KMS-11 (cell line): ENCODE data around the gene MED27.

Source experiments
- H2AFZ ChIP-seq: fragments of 200-600 bp; sonication (generic); 2 replicates; pipeline ENCODE4 v1.6.1; 2016; ENCODE audit warnings: antibody characterized with exemption, mixed run types, low read depth
- H3K27ac ChIP-seq: fragments of 200-600 bp; sonication (generic); 2 replicates; pipeline ENCODE4 v1.6.1; 2016; ENCODE audit warnings: mild to moderate bottlenecking, mixed run types
- H3K27me3 ChIP-seq: fragments of 200-600 bp; sonication (generic); 2 replicates; pipeline ENCODE4 v1.6.1; 2017; ENCODE audit warnings: mild to moderate bottlenecking, low read depth, mixed run types, moderate library complexity; ENCODE audit not compliant: insufficient read depth
- H3K36me3 ChIP-seq: fragments of 200-600 bp; sonication (generic); 2 replicates; pipeline ENCODE4 v1.6.1; 2017; ENCODE audit warnings: mild to moderate bottlenecking, mixed run types; ENCODE audit not compliant: insufficient read depth
- H3K4me1 ChIP-seq: fragments of 200-600 bp; sonication (generic); 2 replicates; pipeline ENCODE4 v1.6.1; 2016; ENCODE audit warnings: mild to moderate bottlenecking, low read depth, mixed run types; ENCODE audit not compliant: poor library complexity, severe bottlenecking
- H3K4me2 ChIP-seq: fragments of 200-600 bp; sonication (generic); 2 replicates; pipeline ENCODE4 v1.7.0; 2016; ENCODE audit warnings: mild to moderate bottlenecking, mixed run types
- H3K4me3 ChIP-seq: fragments of 200-600 bp; sonication (generic); IDR thresholded peaks from 2 replicates; pipeline ENCODE4 v1.6.1; 2017; ENCODE audit warnings: low read depth, low read length, mixed read lengths; ENCODE audit not compliant: insufficient read depth
- H3K79me2 ChIP-seq: fragments of 200-600 bp; sonication (generic); 2 replicates; pipeline ENCODE4 v1.6.1; 2016; ENCODE audit warnings: low read depth, mixed run types; ENCODE audit not compliant: insufficient read depth
- H3K9ac ChIP-seq: fragments of 200-600 bp; sonication (generic); 2 replicates; pipeline ENCODE4 v1.6.1; 2016; ENCODE audit warnings: mild to moderate bottlenecking, mixed run types
- H4K20me1 ChIP-seq: fragments of 200-600 bp; sonication (generic); 2 replicates; pipeline ENCODE4 v1.6.1; 2016; ENCODE audit warnings: mild to moderate bottlenecking, mixed run types; ENCODE audit not compliant: insufficient read depth
- TF ChIP-seq, protein P1 (sequence below): fragments of 200-600 bp; sonication (generic); conservative IDR thresholded peaks from 2 replicates; pipeline ENCODE4 v1.6.1; 2017; ENCODE audit warnings: low read depth, mild to moderate bottlenecking, antibody characterized with exemption, low read length, moderate library complexity, mixed read lengths

Gene MED27

DNA sequence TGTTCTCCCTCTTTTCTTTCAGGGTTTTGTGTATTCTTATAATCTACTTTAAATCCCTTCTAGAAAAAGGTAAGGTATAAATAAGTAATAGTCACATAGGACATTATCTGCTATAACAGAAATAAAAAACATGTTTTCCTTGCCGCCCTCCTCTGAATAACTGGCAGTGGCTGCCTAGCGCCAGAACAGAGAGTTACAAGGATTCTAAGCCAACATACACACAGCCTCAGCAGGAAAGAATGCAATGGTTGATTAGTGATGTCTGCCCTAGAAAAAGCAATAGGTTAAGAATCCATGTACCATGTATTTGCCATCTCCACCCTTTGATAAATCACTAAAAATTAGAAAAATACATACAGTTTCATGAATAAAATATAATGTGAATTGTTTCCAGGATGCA lies 4.9 kb downstream of the MED27 start:
- no peak overlapping the region for H3K27ac ChIP-seq
- H3K79me2 ChIP-seq = peaks cover 47% of the 10 kb centered on the region; the same call in 1 of the 2 replicates

DNA sequence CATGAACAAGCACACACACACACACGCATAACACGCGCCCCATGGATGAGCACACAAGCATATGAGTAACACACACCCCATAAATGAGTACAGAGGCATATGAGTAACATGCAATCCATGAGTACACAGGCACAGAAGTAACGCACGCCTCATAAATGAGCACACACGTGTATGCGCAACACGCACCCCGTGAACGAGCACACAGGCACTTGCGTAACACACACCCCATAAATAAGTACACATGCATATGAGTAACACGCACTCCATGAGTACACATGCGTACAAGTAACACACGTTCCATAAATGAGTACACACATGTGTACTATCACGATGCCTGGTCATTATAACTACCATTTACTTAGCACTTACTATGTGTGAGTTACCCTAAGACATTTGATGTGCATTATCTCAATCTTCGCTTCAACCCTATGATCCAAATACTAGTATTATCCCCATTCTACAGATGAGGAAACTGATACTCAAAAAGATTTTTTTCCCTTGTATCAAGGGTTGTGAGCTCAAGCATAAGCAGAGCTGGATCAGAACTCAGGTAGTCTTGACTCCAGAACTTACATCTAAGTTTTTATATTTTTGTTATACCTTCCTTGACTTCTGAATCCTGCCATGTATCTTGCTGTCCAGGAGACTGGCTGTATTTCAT lies 7.7 kb downstream of the MED27 start:
- H3K36me3 ChIP-seq = peaks cover 12% of the 10 kb centered on the region; the same call in 1 of the 2 replicates
- H3K79me2 ChIP-seq = peaks cover 39% of the 10 kb centered on the region; the same call in 1 of the 2 replicates
- H3K4me3 ChIP-seq = no peak overlapping the region
- no peaks in the 10 kb centered on the region for H4K20me1 ChIP-seq
- TF ChIP-seq, protein P1, sequence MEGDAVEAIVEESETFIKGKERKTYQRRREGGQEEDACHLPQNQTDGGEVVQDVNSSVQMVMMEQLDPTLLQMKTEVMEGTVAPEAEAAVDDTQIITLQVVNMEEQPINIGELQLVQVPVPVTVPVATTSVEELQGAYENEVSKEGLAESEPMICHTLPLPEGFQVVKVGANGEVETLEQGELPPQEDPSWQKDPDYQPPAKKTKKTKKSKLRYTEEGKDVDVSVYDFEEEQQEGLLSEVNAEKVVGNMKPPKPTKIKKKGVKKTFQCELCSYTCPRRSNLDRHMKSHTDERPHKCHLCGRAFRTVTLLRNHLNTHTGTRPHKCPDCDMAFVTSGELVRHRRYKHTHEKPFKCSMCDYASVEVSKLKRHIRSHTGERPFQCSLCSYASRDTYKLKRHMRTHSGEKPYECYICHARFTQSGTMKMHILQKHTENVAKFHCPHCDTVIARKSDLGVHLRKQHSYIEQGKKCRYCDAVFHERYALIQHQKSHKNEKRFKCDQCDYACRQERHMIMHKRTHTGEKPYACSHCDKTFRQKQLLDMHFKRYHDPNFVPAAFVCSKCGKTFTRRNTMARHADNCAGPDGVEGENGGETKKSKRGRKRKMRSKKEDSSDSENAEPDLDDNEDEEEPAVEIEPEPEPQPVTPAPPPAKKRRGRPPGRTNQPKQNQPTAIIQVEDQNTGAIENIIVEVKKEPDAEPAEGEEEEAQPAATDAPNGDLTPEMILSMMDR = no peak
- no peak overlapping the region for H3K9ac ChIP-seq
- H2AFZ ChIP-seq = no peak overlapping the region
- H3K27me3 ChIP-seq = no peaks in the 10 kb centered on the region
- H3K27ac ChIP-seq = no peak overlapping the region
- no peaks in the 10 kb centered on the region for H3K4me1 ChIP-seq
- no peak overlapping the region for H3K4me2 ChIP-seq

More for the DNA sequence above, 4.9 kb downstream of the MED27 start:
- no peaks in the 10 kb centered on the region for H3K27me3 ChIP-seq
- H3K9ac ChIP-seq = no peak overlapping the region
- H3K4me3 ChIP-seq = no peak overlapping the region
- H3K4me2 ChIP-seq = no peak overlapping the region
- no peak overlapping the region for H2AFZ ChIP-seq
- peaks cover 12% of the 10 kb centered on the region; the same call in 1 of the 2 replicates for H3K36me3 ChIP-seq
- H3K4me1 ChIP-seq = peaks cover 14% of the 10 kb centered on the region
- no peaks in the 10 kb centered on the region for H4K20me1 ChIP-seq
- TF ChIP-seq, protein P1 = no peak

DNA sequence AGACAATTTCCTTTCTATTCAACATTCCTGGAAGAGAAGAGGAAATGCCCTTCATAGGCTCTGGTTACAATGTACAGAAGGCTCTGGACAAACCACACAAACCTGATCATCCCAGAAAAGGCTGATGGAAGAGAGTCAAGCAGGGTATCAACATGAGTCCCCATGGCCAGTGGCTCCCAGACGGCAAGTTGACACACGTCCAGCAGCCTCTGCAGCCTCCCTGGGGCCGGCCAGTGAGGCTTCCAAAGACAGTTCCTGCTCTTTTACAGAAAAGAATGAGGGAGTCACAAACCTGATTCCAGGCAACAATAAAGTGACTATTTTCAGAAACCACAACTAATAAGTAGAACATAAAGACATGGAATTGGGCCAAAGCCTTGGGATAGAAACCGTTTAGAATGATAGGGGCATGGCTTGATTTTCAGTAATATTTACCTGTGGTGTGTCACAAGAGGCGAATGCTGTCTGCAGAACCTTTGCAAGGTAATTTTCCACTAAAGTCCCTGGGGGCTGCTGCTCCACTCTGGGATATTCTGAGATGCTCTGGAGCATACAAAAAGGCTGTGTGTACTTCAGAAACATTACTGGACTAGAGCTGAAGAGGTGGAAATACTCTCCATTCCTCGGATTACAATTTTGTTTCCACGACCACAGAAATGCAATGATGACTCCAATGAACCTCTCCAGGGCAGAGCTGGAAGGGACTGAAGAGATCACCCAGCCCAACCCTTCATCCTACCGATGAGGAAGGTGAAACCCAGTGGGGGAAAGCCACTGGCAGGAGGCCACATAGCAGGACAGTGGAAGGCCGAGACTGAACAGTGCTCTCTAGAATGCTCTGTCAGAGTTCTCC lies 10.4 kb downstream of the MED27 start:
- H3K27ac ChIP-seq = no peak overlapping the region

DNA sequence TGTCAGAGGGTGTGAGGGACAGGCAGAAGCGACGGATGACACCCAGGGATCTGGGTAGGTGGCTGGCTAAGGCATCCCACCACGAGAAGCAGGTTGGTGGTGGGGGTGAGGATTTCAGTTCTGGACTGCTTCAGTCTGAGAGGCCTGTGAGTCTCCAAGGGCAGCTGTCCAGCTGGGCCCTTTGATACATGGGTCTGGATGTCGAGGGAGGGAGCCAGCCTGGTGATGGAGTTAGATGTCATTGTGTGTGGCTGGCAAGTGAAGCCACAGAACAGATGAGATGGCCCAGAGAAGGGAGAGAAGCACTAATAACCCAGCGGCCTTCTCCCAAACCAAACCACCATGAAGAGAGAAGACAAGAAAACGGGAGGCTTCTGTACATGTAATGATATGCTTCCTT lies 11.1 kb downstream of the MED27 start:
- Histone ChIP-seq H3K36me3 (0 out of 2 replicates have a peak, but pooled peaks cover 8% of the 10 kb centered on the region), H3K27me3 (no peaks in the 10 kb centered on the region), H4K20me1 (no peaks in the 10 kb centered on the region), H2AFZ (no peak overlapping the region), H3K9ac (no peak overlapping the region), H3K4me2 (no peak overlapping the region), H3K79me2 (peaks cover 32% of the 10 kb centered on the region; the same call in 1 of the 2 replicates), H3K27ac (no peak overlapping the region), H3K4me1 (no peaks in the 10 kb centered on the region), H3K4me3 (no peak overlapping the region)
- TF ChIP-seq, protein P1 = no peak

More for the DNA sequence above, 10.4 kb downstream of the MED27 start:
- H3K4me2 ChIP-seq = no peak overlapping the region
- peaks cover 27% of the 10 kb centered on the region; the same call in 1 of the 2 replicates for H3K79me2 ChIP-seq
- no peak overlapping the region for H3K4me3 ChIP-seq
- H3K36me3 ChIP-seq = 0 out of 2 replicates have a peak, but pooled peaks cover 8% of the 10 kb centered on the region
- no peaks in the 10 kb centered on the region for H4K20me1 ChIP-seq
- no peaks in the 10 kb centered on the region for H3K4me1 ChIP-seq
- H3K27me3 ChIP-seq = no peaks in the 10 kb centered on the region
- no peak overlapping the region for H2AFZ ChIP-seq
- TF ChIP-seq, protein P1 = no peak
- no peak overlapping the region for H3K9ac ChIP-seq
